ENCODE data around the gene OOSP1.

The OOSP1 gene

GRCh38 chr11:59960502-59961381 lies 22.5 kb downstream of the OOSP1 start:
- no peak overlapping the region for H3K27ac ChIP-seq
- TF ChIP-seq ZFX (IDR thresholded peaks at IDR 0.05) (no peak), CTCF (conservative IDR thresholded peaks at IDR 0.05) (no peak)

GRCh38 chr11:59962107-59962482 lies 23.9 kb downstream of the OOSP1 start:
- H3K27ac ChIP-seq, result no peak overlapping the region
- TF ChIP-seq CTCF (conservative IDR thresholded peaks at IDR 0.05) (no peak), ZFX (IDR thresholded peaks at IDR 0.05) (no peak)

- TF ChIP-seq CTCF (conservative IDR thresholded peaks at IDR 0.05), result no peak
- TF ChIP-seq ZFX (IDR thresholded peaks at IDR 0.05), result no peak
- H3K27ac ChIP-seq, result no peak within 1 kb of the TSS
Observed at GRCh38 chr11:59963733-59964132, 25.5 kb downstream of the OOSP1 start, which contains the start of gene OOSP4A. TSS of gene OOSP4A (plus strand) at chr11:59964033. CDS start at chr11:59964033, 0 bp downstream.

- TF ChIP-seq CTCF (conservative IDR thresholded peaks at IDR 0.05) (no peak), ZFX (IDR thresholded peaks at IDR 0.05) (no peak)
- no peak overlapping the region for H3K27ac ChIP-seq
Observed at GRCh38 chr11:59965424-59965823, 27.2 kb downstream of the OOSP1 start.

GRCh38 chr11:59966201-59966600 lies 28.0 kb downstream of the OOSP1 start:
- TF ChIP-seq CTCF (conservative IDR thresholded peaks at IDR 0.05) (no peak), ZFX (IDR thresholded peaks at IDR 0.05) (no peak)
- H3K27ac ChIP-seq, result no peak overlapping the region

GRCh38 chr11:59967677-59968394 lies 29.6 kb downstream of the OOSP1 start:
- no peak overlapping the region for H3K27ac ChIP-seq
- TF ChIP-seq ZFX (IDR thresholded peaks at IDR 0.05) (no peak), CTCF (conservative IDR thresholded peaks at IDR 0.05) (no peak)

GRCh38 chr11:59968395-59968783 lies 30.2 kb downstream of the OOSP1 start:
- TF ChIP-seq ZFX (IDR thresholded peaks at IDR 0.05), result no peak
- no peak for TF ChIP-seq CTCF (conservative IDR thresholded peaks at IDR 0.05)
- H3K27ac ChIP-seq, result no peak overlapping the region

All from C4-2B (cell line).